IPS DF 6.9 (cell line): ENCODE data around the gene COL15A1.

ENCODE experiments used
- DNase-seq: peaks from one replicate; pipeline ENCODE4 v3.0.0-alpha.2; 2013; ENCODE audit warnings: low read depth, low spot score
- H3K27ac ChIP-seq: one replicate; pipeline ENCODE4 v1.5.1; 2013; ENCODE audit warnings: low read length, control low read depth
- H3K27me3 ChIP-seq: 2 replicates; pipeline ENCODE4 v1.6.1; 2013; ENCODE audit warnings: mild to moderate bottlenecking, low read length; ENCODE audit not compliant: control insufficient read depth, insufficient read depth
- H3K36me3 ChIP-seq: 2 replicates; pipeline ENCODE4 v1.6.1; 2013; ENCODE audit warnings: low read length; ENCODE audit not compliant: control insufficient read depth, insufficient read depth
- H3K4me1 ChIP-seq: 2 replicates; pipeline ENCODE4 v1.6.1; 2013; ENCODE audit warnings: low read length; ENCODE audit not compliant: control insufficient read depth, insufficient read depth
- H3K4me3 ChIP-seq: 2 replicates; pipeline ENCODE4 v1.5.1; 2013; ENCODE audit warnings: mild to moderate bottlenecking, low read length
- H3K9me3 ChIP-seq: 2 replicates; pipeline ENCODE4 v1.6.1; 2013; ENCODE audit warnings: low read length, inconsistent platforms; ENCODE audit not compliant: control insufficient read depth, insufficient read depth
- WGBS: extraction: QIAGEN DNeasy Blood & Tissue Kit; methylation state at CpG from one replicate; pipeline ENCODE4 v1.1.7; 2013; ENCODE audit warnings: mixed read lengths, missing lambda C conversion rate; ENCODE audit not compliant: insufficient read length, insufficient coverage; 5-methylcytosine and 5-hydroxymethylcytosine counted together

Gene COL15A1

DNA sequence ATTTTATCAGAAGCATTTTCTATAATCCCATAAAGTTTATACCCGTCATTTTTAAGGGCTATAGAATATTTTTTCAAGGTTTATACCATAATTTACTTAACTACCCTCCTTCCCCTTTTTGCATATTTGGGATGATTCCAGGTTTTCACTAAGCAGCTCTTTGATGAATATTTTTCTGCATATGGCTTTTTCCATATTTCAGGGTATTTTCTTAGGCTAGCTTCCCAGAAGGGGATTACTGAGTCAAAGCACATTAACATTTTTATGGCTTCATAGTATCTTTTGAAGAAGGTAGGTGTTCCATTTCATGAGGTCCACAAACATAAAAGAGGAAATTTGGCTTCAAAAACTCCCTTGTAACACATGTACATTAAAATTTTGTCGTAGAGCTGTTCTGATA, 14.6 kb upstream of the COL15A1 start:
- Histone ChIP-seq H3K27me3 (no peaks in the 10 kb centered on the region; the same call in 1 of the 2 replicates), H3K9me3 (no peaks in the 10 kb centered on the region), H3K27ac (no peak overlapping the region), H3K4me3 (no peak overlapping the region), H3K4me1 (peaks cover 1% of the 10 kb centered on the region; the same call in 1 of the 2 replicates), H3K36me3 (no peaks in the 10 kb centered on the region)
- DNase-seq: no peak
- no CpG with 5 or more reads among the region's 2 CpGs for WGBS

DNA sequence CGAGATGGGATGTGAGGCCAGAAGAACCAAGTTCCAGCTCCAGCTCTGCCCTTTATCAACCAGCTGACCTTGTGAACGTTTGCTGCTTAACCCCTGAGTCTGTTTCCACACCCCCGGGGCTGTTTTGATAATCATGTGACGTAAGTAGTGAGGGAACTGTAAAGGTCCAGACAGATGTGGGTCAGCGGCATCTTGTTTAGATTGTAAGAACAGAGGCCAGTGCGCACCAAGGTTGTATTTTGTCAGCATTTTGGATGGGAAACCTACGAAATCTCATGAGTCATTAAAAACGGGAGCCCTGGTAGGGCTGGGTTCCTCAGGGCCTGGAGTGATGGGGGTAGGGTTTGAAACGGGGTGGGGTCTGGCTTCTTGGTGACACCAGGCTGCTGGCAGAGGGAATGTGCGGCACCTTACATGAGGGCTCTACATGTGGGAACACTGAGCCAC, 13.8 kb upstream of the COL15A1 start:
- no peaks in the 10 kb centered on the region for H3K9me3 ChIP-seq
- no peak overlapping the region for H3K4me3 ChIP-seq
- peaks cover 1% of the 10 kb centered on the region; the same call in 1 of the 2 replicates for H3K4me1 ChIP-seq
- no CpG with 5 or more reads among the region's 10 CpGs for WGBS
- H3K27me3 ChIP-seq: no peaks in the 10 kb centered on the region; the same call in 1 of the 2 replicates
- no peak overlapping the region for H3K27ac ChIP-seq
- DNase-seq: no peak
- no peaks in the 10 kb centered on the region for H3K36me3 ChIP-seq

- WGBS: no CpG with 5 or more reads among the region's 9 CpGs
- DNase-seq: no peak
- H3K36me3 ChIP-seq: no peaks in the 10 kb centered on the region
- no peak overlapping the region for H3K27ac ChIP-seq
- no peaks in the 10 kb centered on the region; the same call in 1 of the 2 replicates for H3K27me3 ChIP-seq
- H3K4me1 ChIP-seq: peaks cover 1% of the 10 kb centered on the region; the same call in 1 of the 2 replicates
- no peak overlapping the region for H3K4me3 ChIP-seq
- H3K9me3 ChIP-seq: no peaks in the 10 kb centered on the region
Observed at GRCh38 chr9:98930792-98931191, 12.9 kb upstream of the COL15A1 start.

GRCh38 chr9:98931600-98932389, 11.9 kb upstream of the COL15A1 start:
- DNase-seq: no peak
- Histone ChIP-seq H3K4me3 (no peak overlapping the region), H3K36me3 (no peaks in the 10 kb centered on the region), H3K4me1 (peaks cover 1% of the 10 kb centered on the region; the same call in 1 of the 2 replicates), H3K27ac (no peak overlapping the region), H3K27me3 (no peaks in the 10 kb centered on the region; the same call in 1 of the 2 replicates), H3K9me3 (no peaks in the 10 kb centered on the region)
- no CpG with 5 or more reads among the region's 8 CpGs for WGBS

DNA sequence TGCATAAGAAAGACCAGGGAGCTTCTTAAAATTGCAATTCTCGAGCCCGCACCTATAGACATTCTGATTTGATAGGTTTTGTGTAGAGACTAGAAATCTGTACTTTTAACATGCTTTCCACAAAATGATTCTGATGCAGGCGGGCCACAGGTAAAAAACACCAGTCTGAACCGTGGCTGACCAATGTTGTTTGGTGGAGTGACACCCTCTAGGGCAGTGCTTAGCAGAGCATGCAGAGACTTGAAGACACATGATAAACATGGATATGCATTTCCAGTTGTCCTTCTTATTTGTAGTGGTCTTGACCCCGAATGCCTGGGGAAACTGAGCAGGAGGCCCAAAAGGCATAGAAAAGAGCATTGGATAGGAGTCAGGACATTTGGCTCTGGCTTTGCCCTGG, 10.5 kb upstream of the COL15A1 start:
- no peaks in the 10 kb centered on the region for H3K9me3 ChIP-seq
- no peaks in the 10 kb centered on the region; the same call in 1 of the 2 replicates for H3K27me3 ChIP-seq
- WGBS: no CpG with 5 or more reads among the region's 5 CpGs
- H3K27ac ChIP-seq: no peak overlapping the region
- no peak for DNase-seq
- H3K4me3 ChIP-seq: no peak overlapping the region
- no peaks in the 10 kb centered on the region for H3K36me3 ChIP-seq
- no peaks in the 10 kb centered on the region for H3K4me1 ChIP-seq

DNA sequence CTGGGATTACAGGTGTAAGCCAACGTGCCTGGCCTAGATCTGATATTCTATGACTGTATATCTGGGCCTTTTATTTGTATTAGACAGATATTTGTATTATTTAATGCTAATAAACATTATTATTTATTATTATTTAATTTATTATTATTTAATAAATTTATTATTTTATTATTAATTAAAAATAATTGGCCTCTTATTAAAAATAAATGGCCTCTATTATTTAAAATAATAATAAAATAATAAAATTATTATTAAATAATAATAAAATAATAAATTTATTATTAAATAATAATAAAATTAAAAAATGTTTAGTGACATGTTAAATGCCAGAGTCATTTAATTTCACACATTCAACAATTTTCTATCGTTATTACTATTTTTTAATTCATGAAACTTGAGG, 9.8 kb upstream of the COL15A1 start:
- Histone ChIP-seq H3K4me3 (no peak overlapping the region), H3K27ac (no peak overlapping the region), H3K36me3 (no peaks in the 10 kb centered on the region), H3K9me3 (no peaks in the 10 kb centered on the region), H3K4me1 (no peaks in the 10 kb centered on the region), H3K27me3 (no peaks in the 10 kb centered on the region; the same call in 1 of the 2 replicates)
- WGBS: no CpG with 5 or more reads among the region's 2 CpGs
- DNase-seq: no peak

- Histone ChIP-seq H3K4me3 (no peak overlapping the region), H3K9me3 (no peaks in the 10 kb centered on the region), H3K27me3 (no peaks in the 10 kb centered on the region), H3K4me1 (no peaks in the 10 kb centered on the region), H3K27ac (no peak overlapping the region), H3K36me3 (no peaks in the 10 kb centered on the region)
- WGBS: no CpG with 5 or more reads among the region's 3 CpGs
- DNase-seq: no peak
Observed at GRCh38 chr9:98935071-98935505, 8.6 kb upstream of the COL15A1 start.

GRCh38 chr9:98940276-98940675, 3.4 kb upstream of the COL15A1 start:
- no peak overlapping the region for H3K4me3 ChIP-seq
- peaks cover 28% of the 10 kb centered on the region for H3K27me3 ChIP-seq
- no peaks in the 10 kb centered on the region for H3K4me1 ChIP-seq
- H3K27ac ChIP-seq: no peak overlapping the region
- no peaks in the 10 kb centered on the region for H3K36me3 ChIP-seq
- no peaks in the 10 kb centered on the region for H3K9me3 ChIP-seq
- no peak for DNase-seq
- no CpG with 5 or more reads among the region's 3 CpGs for WGBS

DNA sequence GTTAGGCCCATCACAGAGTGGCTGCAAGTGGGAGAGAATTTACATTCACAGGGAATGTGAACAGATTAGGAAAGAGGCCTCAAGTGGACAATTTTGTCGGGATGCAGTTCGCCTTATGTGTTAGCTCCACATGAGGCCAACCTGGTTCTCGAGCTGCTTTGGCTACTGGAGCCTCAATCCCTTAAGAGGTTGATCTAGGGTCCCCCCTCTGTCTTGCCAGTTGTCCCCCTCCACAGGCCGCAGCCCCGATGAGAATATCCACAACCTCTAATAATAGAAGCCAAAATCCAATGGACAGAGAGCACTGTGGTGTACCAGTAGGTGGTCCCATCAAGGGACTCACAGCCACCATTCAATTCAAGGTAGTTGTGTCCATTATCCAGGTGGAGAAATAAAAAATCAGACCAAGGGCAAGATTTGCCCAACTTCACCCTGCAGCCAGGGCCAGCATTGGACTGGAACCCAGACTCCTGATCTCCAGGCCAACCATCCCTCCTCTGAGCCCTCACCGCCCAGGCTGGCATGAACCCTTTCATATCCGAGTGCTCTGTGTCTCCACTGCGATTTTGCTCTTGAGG, 1.7 kb upstream of the COL15A1 start:
- no peak overlapping the region for H3K27ac ChIP-seq
- WGBS: no CpG with 5 or more reads among the region's 8 CpGs
- no peak for DNase-seq
- peaks cover 32% of the 10 kb centered on the region for H3K27me3 ChIP-seq
- H3K36me3 ChIP-seq: no peaks in the 10 kb centered on the region
- H3K4me3 ChIP-seq: no peak overlapping the region
- H3K4me1 ChIP-seq: no peaks in the 10 kb centered on the region
- H3K9me3 ChIP-seq: no peaks in the 10 kb centered on the region

DNA sequence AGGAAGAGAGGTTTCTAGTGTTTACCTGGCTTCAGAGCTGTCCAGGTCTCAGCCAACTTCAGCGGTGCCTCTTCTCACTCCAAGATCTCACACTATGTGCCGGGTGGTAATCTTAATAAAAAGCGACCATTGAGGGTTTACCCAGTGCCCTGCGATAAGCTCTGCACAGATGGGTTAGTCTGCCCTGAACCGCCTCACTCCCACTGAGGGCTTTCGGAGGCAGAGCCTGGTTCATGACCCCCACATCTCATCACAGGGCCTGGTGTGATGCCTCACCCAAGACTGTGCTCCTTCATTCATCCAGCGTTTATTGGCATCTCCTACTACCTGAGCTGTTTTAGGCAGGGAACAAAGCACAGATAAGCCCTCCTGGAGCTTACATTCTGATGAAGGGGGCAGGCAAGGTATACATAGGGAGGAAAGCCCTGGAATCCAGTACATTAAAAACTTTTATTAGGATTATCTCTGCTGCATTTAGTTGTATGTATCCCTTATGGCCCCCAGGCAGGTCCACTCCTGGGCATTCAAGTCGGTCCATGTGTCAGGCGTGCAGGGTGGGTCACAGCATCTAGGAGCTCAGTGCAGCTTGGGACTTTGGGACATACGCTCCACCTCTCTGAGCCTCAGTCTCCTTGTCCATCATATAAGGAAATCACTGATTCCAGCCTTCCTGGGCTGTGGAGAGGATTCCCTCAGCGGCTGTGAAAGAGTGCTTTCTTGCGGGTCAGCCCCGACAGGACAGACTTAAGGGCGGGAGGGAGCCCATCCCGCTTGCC, 613 bp upstream of the COL15A1 start:
- no CpG with 5 or more reads among the region's 15 CpGs for WGBS
- Histone ChIP-seq H3K36me3 (no peaks in the 10 kb centered on the region), H3K27ac (no peak overlapping the region), H3K9me3 (no peaks in the 10 kb centered on the region), H3K4me1 (no peaks in the 10 kb centered on the region), H3K4me3 (peak overlapping the region; percentile 39; the same call in 1 of the 2 replicates), H3K27me3 (peaks cover 32% of the 10 kb centered on the region)
- DNase-seq: no peak
